ENCODE results near the gene CYFIP1. TPM values are rescaled to one million over a fixed set of nuclear protein-coding genes. Genes with fewer than 3 reads are reported as not detected.

CYFIP1 gene
- total and polyA plus RNA-seq, 2 of the 13 experiments (the other 11 are each of a cell fraction or from before 2014, with no cell fraction given) = 38.1 to 58.3 TPM

GRCh38 chr15:23026218-23026617 is 46.0 kb upstream of the CYFIP1 start:
- ChIA-PET POLR2A (no interaction called here), CTCF (ENCODE audit: low intra/inter-chr PET ratio, low total read pairs) (no interaction called here)
- Histone ChIP-seq H3K79me2 (ENCODE audit: insufficient read depth, low read length) (no peaks in the 10 kb centered on the region), H3K27ac (ENCODE audit: extremely low read length, insufficient read depth, low read length) (no peak overlapping the region), H3K9ac (ENCODE audit: insufficient read depth, low read depth, low read length) (no peak overlapping the region), H3K4me1 (ENCODE audit: insufficient read depth, low read length) (no peaks in the 10 kb centered on the region), H3K4me2 (ENCODE audit: low read depth, low read length) (no peak overlapping the region), H3K9me3 (ENCODE audit: low read length) (no peaks in the 10 kb centered on the region), H3K27me3 (ENCODE audit: control insufficient read depth in 1 of 2, insufficient read depth in 2 of 2, low read length in 2 of 2) (no peaks in the 10 kb centered on the region; a peak in 1 of 5 replicates), H3K36me3 (replicated peaks in 1 of 2; ENCODE audit: control insufficient read depth in 1 of 2, insufficient read depth in 2 of 2, low read length in 2 of 2) (peaks cover 14 to 60% of the 10 kb centered on the region in 2 experiments; a peak in 4 of 5 replicates), H3K4me3 (replicated peaks in 1 of 3; ENCODE audit: insufficient read depth in 1 of 3, low read depth in 2 of 3, low read length in 3 of 3) (no peak overlapping the region), H2AFZ (ENCODE audit: low read length) (no peak overlapping the region), H4K20me1 (ENCODE audit: insufficient read depth, low read length) (no peaks in the 10 kb centered on the region)
- FAIRE-seq (no peak), DNase-seq (ENCODE audit: low spot score) (no peak), ATAC-seq (no peak)
- in situ Hi-C loops (cut with HindIII; ENCODE audit: extremely low pct_ligation_motif_present, low pct_unique_long_range_greater_than_20kb) (no loop called here), intact Hi-C loops (cut with micrococcal nuclease; ENCODE audit: unreplicated experiment) (no loop called here)
- 86% methylated on average over 1 of the region's 1 CpG for WGBS (ENCODE audit: low lambda C conversion rate)
- no TSS peak for BruUV-seq (replicated peaks)
- TF ChIP-seq MAFK (conservative IDR thresholded peaks at IDR 0.05 in 1 of 2, IDR thresholded peaks at IDR 0.05 in 1 of 2; ENCODE audit: low read length in 2 of 2) (peak; percentile 38 to 56), SNRNP70 (IDR thresholded peaks at IDR 0.05; ENCODE audit: low read depth, low read length) (no peak), MAFF (IDR thresholded peaks at IDR 0.05; ENCODE audit: low read depth, low read length) (peak; percentile 48; the same call in 1 of the 2 replicates), CCAR2 (optimal IDR thresholded peaks at IDR 0.05; ENCODE audit: low read depth, low read length) (no peak), MED1 (CRISPR knock-in tag; IDR thresholded peaks at IDR 0.05) (no peak), MTA3 (CRISPR knock-in tag; IDR thresholded peaks at IDR 0.05) (no peak), MLX (CRISPR knock-in tag; IDR thresholded peaks at IDR 0.05) (no peak), POLR2G (IDR thresholded peaks at IDR 0.05; ENCODE audit: low read depth, low read length) (no peak), HNF4A (CRISPR knock-in tag; IDR thresholded peaks at IDR 0.05) (no peak), MEIS1 (CRISPR knock-in tag; IDR thresholded peaks at IDR 0.05; ENCODE audit: borderline replicate concordance) (no peak), ZNF292 (CRISPR knock-in tag; IDR thresholded peaks at IDR 0.05; ENCODE audit: borderline replicate concordance, low read depth) (no peak), ZNF549 (CRISPR knock-in tag; IDR thresholded peaks at IDR 0.05) (no peak), ZNF614 (CRISPR knock-in tag; IDR thresholded peaks at IDR 0.05; ENCODE audit: borderline replicate concordance) (no peak), ZNF766 (CRISPR knock-in tag; IDR thresholded peaks at IDR 0.05; ENCODE audit: borderline replicate concordance) (no peak)
